K562 (cell line): Measurements from ENCODE around the gene SAMD10. TPM values are rescaled to one million over a fixed set of nuclear protein-coding genes. Genes with fewer than 3 reads are reported as not detected.

Source experiments
- BCL6 ChIP-seq: fragments of 250-450 bp; sonication (Bioruptor Pico); IDR thresholded peaks from 2 replicates; pipeline ENCODE4 v1.4.0; 2020
- BHLHE40 ChIP-seq: IDR thresholded peaks from 2 replicates; pipeline ENCODE4 v1.6.1; 2011; ENCODE audit warnings: low read length, improper control_type of control experiment
- CXXC5 ChIP-seq: fragments of 250-450 bp; sonication (Bioruptor Pico); IDR thresholded peaks from 2 replicates; pipeline ENCODE4 v1.8.0; 2022; ENCODE audit warnings: inconsistent platforms, mild to moderate bottlenecking, moderate library complexity
- DMBX1 ChIP-seq: fragments of 250-450 bp; sonication (Bioruptor Pico); IDR thresholded peaks from 2 replicates; pipeline ENCODE4 v1.8.0; 2022; ENCODE audit warnings: inconsistent platforms, mild to moderate bottlenecking, moderate library complexity, borderline replicate concordance
- E2F6 ChIP-seq, 2 experiments: IDR thresholded peaks; 2 replicates each; pipeline ENCODE4 v1.6.1; 2011; ENCODE audit warnings: borderline replicate concordance in 1 of 2, control low read depth in 1 of 2, low read depth in 1 of 2, low read length in 1 of 2, mild to moderate bottlenecking in 1 of 2, mixed read lengths in 1 of 2, moderate library complexity in 1 of 2; ENCODE audit not compliant: insufficient read depth in 1 of 2, insufficient read length in 1 of 2, poor library complexity in 1 of 2, severe bottlenecking in 1 of 2; ENCODE audit errors: extremely low read depth in 1 of 2
- E2F8 ChIP-seq: fragments of 450-650 bp; IDR thresholded peaks from 2 replicates; pipeline ENCODE4 v1.7.1; 2018; ENCODE audit warnings: mild to moderate bottlenecking, low read depth; ENCODE audit not compliant: partially characterized antibody
- FOXK1 ChIP-seq: sonication (generic); formaldehyde crosslinking; IDR thresholded peaks from 2 replicates; pipeline ENCODE4 v1.8.0; 2022; ENCODE audit warnings: missing genetic modification reagents, mild to moderate bottlenecking, borderline replicate concordance
- GABPB1 ChIP-seq: sonication (generic); formaldehyde crosslinking; IDR thresholded peaks from 2 replicates; pipeline ENCODE4 v1.8.0; 2022; ENCODE audit warnings: mild to moderate bottlenecking, missing genetic modification reagents
- MAZ ChIP-seq, 2 experiments: fragments of 450-650 bp in 1 of 2; sonication (generic) in 1 of 2; formaldehyde crosslinking; IDR thresholded peaks in 1 of 2; conservative IDR thresholded peaks in 1 of 2; 2 replicates each; pipeline versions ENCODE4 v1.4.0 to v1.5.0; 2020; ENCODE audit warnings: mild to moderate bottlenecking in 1 of 2, missing genetic modification reagents in 1 of 2
- MTA3 ChIP-seq: fragments of 450-650 bp; formaldehyde crosslinking; IDR thresholded peaks from 2 replicates; pipeline ENCODE4 v1.6.1; 2017; ENCODE audit warnings: mild to moderate bottlenecking, borderline replicate concordance
- PCBP1 ChIP-seq: fragments of 200-400 bp; formaldehyde crosslinking; IDR thresholded peaks from 2 replicates; pipeline ENCODE4 v1.6.1; 2018; ENCODE audit warnings: mild to moderate bottlenecking, low read depth, low read length; ENCODE audit not compliant: poor library complexity, severe bottlenecking
- RBM17 ChIP-seq: fragments of 200-400 bp; formaldehyde crosslinking; IDR thresholded peaks from 2 replicates; pipeline ENCODE4 v1.6.1; 2017; ENCODE audit warnings: low read depth, mild to moderate bottlenecking, low read length, borderline replicate concordance
- RBM22 ChIP-seq: fragments of 200-400 bp; formaldehyde crosslinking; IDR thresholded peaks from 2 replicates; pipeline ENCODE4 v1.6.1; 2018; ENCODE audit warnings: low read length, low read depth; ENCODE audit not compliant: poor library complexity, severe bottlenecking
- SIN3A ChIP-seq, 2 experiments: fragments of 150-350 bp in 1 of 2; IDR thresholded peaks; 2 replicates each; pipeline ENCODE4 v1.6.1; 2011 to 2016; ENCODE audit warnings: borderline replicate concordance in 2 of 2, low read depth in 2 of 2, low read length in 2 of 2, mild to moderate bottlenecking in 2 of 2, moderate library complexity in 2 of 2; ENCODE audit not compliant: control insufficient read depth in 1 of 2
- SNIP1 ChIP-seq: fragments of 450-650 bp; IDR thresholded peaks from 2 replicates; pipeline ENCODE4 v1.7.1; 2017; ENCODE audit warnings: low read depth, mild to moderate bottlenecking
- SP1 ChIP-seq: sonication (generic); formaldehyde crosslinking; IDR thresholded peaks from 2 replicates; pipeline ENCODE4 v1.8.1; 2022; ENCODE audit warnings: mild to moderate bottlenecking, missing genetic modification reagents
- ZBTB12 ChIP-seq: fragments of 250-450 bp; sonication (Bioruptor Pico); IDR thresholded peaks from 2 replicates; pipeline ENCODE4 v1.4.0; 2020
- ZBTB2 ChIP-seq: fragments of 450-650 bp; IDR thresholded peaks from 2 replicates; pipeline ENCODE4 v1.6.1; 2016; ENCODE audit warnings: antibody characterized with exemption
- ZKSCAN1 ChIP-seq: fragments of 150-350 bp; IDR thresholded peaks from 2 replicates; pipeline ENCODE4 v1.6.1; 2016; ENCODE audit warnings: low read depth, low read length
- polyA plus RNA-seq, 8 experiments: library from polyadenylated mRNA; depleted of rRNA in 4 of 8; stranded (reverse) in 5 of 8; unstranded in 3 of 8; fragments of >200 nt; fragmentation: Nextera tagmentation in 2 of 8; fragmentation: Illumina TruSeq in 1 of 8; extraction: Ambion mirVana in 2 of 8; extraction: Trizol in 1 of 8; gene quantifications; 2 replicates each; pipeline versions ENCODE4 v1.2.1 to v1.2.3, GENCODE V29; 2011 to 2014; ENCODE audit warnings: inconsistent platforms in 1 of 8, missing spikeins in 1 of 8
- total RNA-seq, 7 experiments: library from RNA; depleted of rRNA in 6 of 7; stranded (reverse); fragments of >200 nt in 6 of 7; fragmentation: Illumina TruSeq in 2 of 7; extraction: Trizol in 2 of 7; gene quantifications; 2 replicates each; pipeline versions ENCODE4 v1.2.1 to v1.2.3, GENCODE V29; 2011 to 2021; ENCODE audit warnings: low replicate concordance in 1 of 7

SAMD10 gene
- total and polyA plus RNA-seq, 9 of the 15 experiments (the other 6 are each of a cell fraction or from before 2014, with no cell fraction given) = 0.37 to 15.2 (median 4.8) TPM

- TF ChIP-seq E2F8 (no peak), BCL6 (CRISPR knock-in tag) (no peak), DMBX1 (no peak), SNIP1 (no peak), PCBP1 (peak; percentile 66), FOXK1 (no peak), ZBTB12 (CRISPR knock-in tag) (no peak), ZKSCAN1 (no peak), ZBTB2 (0 out of 2 replicates have a peak, but pooled peaks have one; percentile 52), CXXC5 (CRISPR knock-in tag) (0 out of 2 replicates have a peak, but pooled peaks have one; percentile 38), RBM17 (no peak), RBM22 (no peak), SP1 (CRISPR knock-in tag) (peak; percentile 55), MAZ (CRISPR knock-in tag; conservative IDR thresholded peaks at IDR 0.05 in 1 of 2, IDR thresholded peaks at IDR 0.05 in 1 of 2) (peak; percentile 35 to 63; a peak in 2 of 4 replicates), GABPB1 (CRISPR knock-in tag) (peak; percentile 35; the same call in 1 of the 2 replicates), MTA3 (0 out of 2 replicates have a peak, but pooled peaks have one; percentile 37), SIN3A (IDR thresholded peaks at IDR 0.05; ENCODE audit: borderline replicate concordance in 2 of 2, control insufficient read depth in 1 of 2, low read depth in 2 of 2, low read length in 2 of 2) (peak; percentile 74 to 89; a peak in 2 of 4 replicates), BHLHE40 (no peak), E2F6 (IDR thresholded peaks at IDR 0.05; ENCODE audit: borderline replicate concordance in 1 of 2, extremely low read depth in 1 of 2, insufficient read depth in 1 of 2, insufficient read length in 1 of 2, low read depth in 1 of 2, low read length in 1 of 2, poor library complexity in 1 of 2, severe bottlenecking in 1 of 2) (peak in 1 of 2 experiments; percentile 65)
Measured at GRCh38 chr20:63969838-63970713, 9.4 kb downstream of the SAMD10 start, which contains the start of gene ZNF512B (continued).
